ENCODE data around the gene GAL3ST2.
"Not testable (repeated sequence)": the region's sequence is repeated elsewhere in the genome, so short reads cannot be mapped to it uniquely, and the experiment has no call there.

Gene GAL3ST2

GRCh38 chr2:241821460-241822263 is 45.0 kb downstream of the GAL3ST2 start:
- Mint-ChIP-seq H3K27me3 (peaks cover 71% of the 10 kb centered on the region), H3K9me3 (peaks cover 16% of the 10 kb centered on the region), H3K36me3 (no peaks in the 10 kb centered on the region), H3K4me3 (no peak overlapping the region), H3K27ac (no peak overlapping the region), H3K4me1 (peaks cover 23% of the 10 kb centered on the region)
- no peak for ATAC-seq

- Mint-ChIP-seq H3K9me3 (peaks cover 16% of the 10 kb centered on the region), H3K27me3 (peaks cover 70% of the 10 kb centered on the region), H3K27ac (no peak overlapping the region), H3K36me3 (no peaks in the 10 kb centered on the region), H3K4me1 (peaks cover 21% of the 10 kb centered on the region), H3K4me3 (no peak overlapping the region)
- ATAC-seq: no peak
Measured at GRCh38 chr2:241822264-241822623, 45.6 kb downstream of the GAL3ST2 start.

- H3K9me3 Mint-ChIP-seq: peaks cover 16% of the 10 kb centered on the region
- H3K4me1 Mint-ChIP-seq: peaks cover 14% of the 10 kb centered on the region
- peak overlapping the region; percentile 13 for H3K27ac Mint-ChIP-seq
Measured at GRCh38 chr2:241823531-241824437, 47.2 kb downstream of the GAL3ST2 start.

DNA sequence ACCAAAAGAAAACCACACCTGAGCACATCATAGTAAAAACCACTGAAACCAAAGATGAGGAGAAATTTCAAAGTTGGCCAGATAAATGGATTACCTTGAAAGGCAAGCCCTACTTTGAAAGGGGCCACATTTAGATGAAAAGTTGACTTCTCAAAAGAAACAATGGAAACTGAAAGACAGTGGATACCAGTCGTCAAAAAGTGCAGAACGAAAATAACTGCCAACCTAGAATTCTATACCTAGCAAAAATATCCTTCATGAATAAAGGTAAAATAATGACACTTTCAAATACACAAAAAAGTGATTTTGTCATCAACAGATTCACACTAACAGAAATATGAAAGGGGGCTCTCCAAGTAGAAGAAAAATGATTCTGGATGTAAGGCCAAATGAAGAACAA is 50.8 kb downstream of the GAL3ST2 start:
- ATAC-seq: no peak
- H3K27me3 Mint-ChIP-seq: peaks cover 62% of the 10 kb centered on the region
- H3K4me3 Mint-ChIP-seq: no peak overlapping the region
- H3K4me1 Mint-ChIP-seq: peaks cover 7% of the 10 kb centered on the region
- peaks cover 16% of the 10 kb centered on the region for H3K9me3 Mint-ChIP-seq
- H3K36me3 Mint-ChIP-seq: no peaks in the 10 kb centered on the region
- no peak overlapping the region for H3K27ac Mint-ChIP-seq

More at GRCh38 chr2:241823531-241824437, 47.2 kb downstream of the GAL3ST2 start:
- H3K36me3 Mint-ChIP-seq, H3K4me3 Mint-ChIP-seq, ATAC-seq: not testable (repeated sequence)
- H3K27me3 Mint-ChIP-seq: peaks cover 58% of the 10 kb centered on the region

GRCh38 chr2:241833101-241833663 is 56.6 kb downstream of the GAL3ST2 start:
- Mint-ChIP-seq H3K4me3 (no peak overlapping the region), H3K4me1 (no peaks in the 10 kb centered on the region), H3K27ac (no peak overlapping the region), H3K36me3 (no peaks in the 10 kb centered on the region), H3K27me3 (peaks cover 37% of the 10 kb centered on the region), H3K9me3 (no peaks in the 10 kb centered on the region)
- no peak for ATAC-seq

DNA sequence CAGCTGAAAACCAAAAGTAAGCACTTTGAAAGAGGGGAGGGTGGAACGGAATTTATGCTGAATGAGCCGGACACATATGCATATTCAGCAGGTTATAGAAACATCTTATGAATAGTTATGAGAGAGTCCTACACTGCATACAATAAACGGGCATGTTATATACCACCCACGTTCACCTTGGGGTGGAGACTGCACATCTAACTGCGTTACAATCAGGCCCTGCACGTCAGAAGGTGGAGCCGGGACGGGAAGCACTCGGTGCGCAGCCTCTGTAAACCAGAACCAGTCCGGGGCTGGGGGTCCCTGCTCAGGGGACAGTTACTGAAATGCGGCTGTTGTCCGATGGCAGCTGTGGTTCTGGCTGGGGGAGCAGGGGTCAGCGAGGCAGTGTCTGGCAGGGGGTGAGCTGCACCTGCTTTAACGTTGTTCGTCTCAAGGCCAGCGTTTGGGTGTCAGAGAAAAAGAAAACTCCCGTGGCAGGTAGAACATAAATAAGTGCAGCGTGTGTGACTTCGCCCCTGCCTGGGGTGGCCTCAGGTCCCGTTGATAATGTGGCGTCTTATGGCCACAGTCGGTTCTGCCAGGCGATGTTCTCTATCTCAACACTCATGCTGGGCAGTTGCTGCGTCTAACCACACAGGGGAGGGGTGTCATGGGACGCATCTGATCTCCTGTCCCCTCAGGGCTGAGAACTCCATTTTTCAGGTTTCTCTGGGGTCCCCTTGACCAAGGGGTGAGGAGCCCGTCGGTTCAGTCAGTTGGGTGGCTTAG is 57.3 kb downstream of the GAL3ST2 start:
- not testable (repeated sequence) for H3K27ac Mint-ChIP-seq, H3K4me1 Mint-ChIP-seq, H3K36me3 Mint-ChIP-seq, H3K9me3 Mint-ChIP-seq, H3K4me3 Mint-ChIP-seq, ATAC-seq
- peaks cover 37% of the 10 kb centered on the region for H3K27me3 Mint-ChIP-seq

- Mint-ChIP-seq H3K4me3 (no peak overlapping the region), H3K9me3 (no peaks in the 10 kb centered on the region), H3K4me1 (no peaks in the 10 kb centered on the region), H3K27me3 (peaks cover 37% of the 10 kb centered on the region), H3K27ac (no peak overlapping the region), H3K36me3 (no peaks in the 10 kb centered on the region)
- no peak for ATAC-seq
Measured at GRCh38 chr2:241834527-241835210, 58.0 kb downstream of the GAL3ST2 start.

DNA sequence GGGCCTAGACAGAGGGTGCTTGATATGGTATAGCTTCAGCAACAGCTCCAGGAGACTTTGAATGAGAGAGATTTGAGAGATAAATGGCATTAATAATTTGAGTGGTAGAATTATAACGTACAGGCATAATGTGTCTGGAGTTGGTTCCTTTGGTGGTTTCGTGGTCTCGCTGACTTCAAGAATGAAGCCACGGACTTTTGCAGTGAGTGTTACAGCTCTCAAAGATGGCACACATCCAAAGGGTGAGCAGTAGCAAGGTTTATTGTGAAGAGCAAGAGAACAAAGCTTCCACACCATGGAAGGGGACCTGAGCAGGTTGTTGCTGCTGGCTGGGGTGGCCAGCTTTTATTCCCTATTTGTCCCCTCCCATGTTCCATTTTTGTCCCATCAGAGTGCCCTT is 59.0 kb downstream of the GAL3ST2 start:
- Mint-ChIP-seq H3K27ac (no peak overlapping the region), H3K4me1 (no peaks in the 10 kb centered on the region), H3K9me3 (no peaks in the 10 kb centered on the region), H3K27me3 (peaks cover 31% of the 10 kb centered on the region), H3K36me3 (no peaks in the 10 kb centered on the region), H3K4me3 (no peak overlapping the region)
- no peak for ATAC-seq

DNA sequence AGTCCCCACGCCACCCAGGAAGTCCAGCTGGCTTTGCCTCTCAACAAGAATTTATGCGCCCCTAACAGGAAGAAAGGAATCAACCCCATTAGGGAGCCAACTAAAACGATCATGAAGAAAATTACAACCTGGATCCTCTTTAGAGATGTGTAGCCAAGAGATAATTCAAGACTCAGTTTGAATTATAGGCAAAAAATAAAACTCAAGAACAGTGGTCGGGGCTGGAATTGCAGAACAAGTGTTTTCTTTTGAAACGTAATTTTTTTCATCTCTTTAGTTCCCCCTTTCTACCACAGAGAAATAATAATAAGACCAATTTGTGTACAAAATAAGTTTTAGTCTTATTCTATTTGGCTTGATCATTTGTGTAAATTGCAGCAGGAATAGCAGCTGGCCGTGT is 59.7 kb downstream of the GAL3ST2 start:
- no peak overlapping the region for H3K27ac Mint-ChIP-seq
- no peaks in the 10 kb centered on the region for H3K4me1 Mint-ChIP-seq
- ATAC-seq: no peak
- no peaks in the 10 kb centered on the region for H3K9me3 Mint-ChIP-seq
- no peak overlapping the region for H3K4me3 Mint-ChIP-seq
- no peaks in the 10 kb centered on the region for H3K36me3 Mint-ChIP-seq
- peaks cover 24% of the 10 kb centered on the region for H3K27me3 Mint-ChIP-seq

GRCh38 chr2:241837197-241837965 is 60.8 kb downstream of the GAL3ST2 start:
- Mint-ChIP-seq H3K36me3 (no peaks in the 10 kb centered on the region), H3K4me1 (peaks cover 1% of the 10 kb centered on the region), H3K27ac (no peak overlapping the region), H3K4me3 (no peak overlapping the region), H3K9me3 (no peaks in the 10 kb centered on the region), H3K27me3 (peaks cover 19% of the 10 kb centered on the region)
- no peak for ATAC-seq

GRCh38 chr2:241841181-241842066 is 64.8 kb downstream of the GAL3ST2 start:
- no peaks in the 10 kb centered on the region for H3K9me3 Mint-ChIP-seq
- ATAC-seq: no peak
- H3K27ac Mint-ChIP-seq: no peak overlapping the region
- H3K27me3 Mint-ChIP-seq: no peaks in the 10 kb centered on the region
- no peaks in the 10 kb centered on the region for H3K36me3 Mint-ChIP-seq
- peaks cover 34% of the 10 kb centered on the region for H3K4me1 Mint-ChIP-seq
- no peak overlapping the region for H3K4me3 Mint-ChIP-seq

DNA sequence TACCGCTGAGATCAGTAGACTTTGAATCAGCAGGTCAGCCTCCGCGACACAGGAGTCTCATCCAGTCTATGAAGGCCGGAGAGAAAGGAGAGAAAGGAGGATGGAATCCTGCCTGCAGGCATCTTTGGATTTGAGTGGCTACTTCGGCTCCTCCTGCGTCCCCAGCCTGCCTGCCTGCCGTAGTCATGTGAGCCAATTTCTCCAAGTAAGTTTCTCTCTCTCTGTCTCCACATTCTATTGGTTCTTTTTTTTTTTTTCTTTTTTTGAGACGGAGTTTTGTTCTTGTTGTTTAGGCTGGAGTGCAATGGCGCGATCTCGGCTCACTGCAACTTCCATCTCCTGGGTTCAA is 65.4 kb downstream of the GAL3ST2 start:
- no peak overlapping the region for H3K4me3 Mint-ChIP-seq
- peaks cover 35% of the 10 kb centered on the region for H3K4me1 Mint-ChIP-seq
- no peak for ATAC-seq
- no peaks in the 10 kb centered on the region for H3K9me3 Mint-ChIP-seq
- H3K36me3 Mint-ChIP-seq: no peaks in the 10 kb centered on the region
- H3K27ac Mint-ChIP-seq: peak overlapping the region; percentile 84
- no peaks in the 10 kb centered on the region for H3K27me3 Mint-ChIP-seq

GRCh38 chr2:241842620-241843211 is 66.1 kb downstream of the GAL3ST2 start:
- Mint-ChIP-seq H3K9me3 (no peaks in the 10 kb centered on the region), H3K36me3 (no peaks in the 10 kb centered on the region), H3K27ac (peak overlapping the region; percentile 84), H3K4me1 (peaks cover 35% of the 10 kb centered on the region), H3K27me3 (no peaks in the 10 kb centered on the region), H3K4me3 (peak overlapping the region; percentile 68)
- peak; percentile 39 for ATAC-seq
